ENCODE results near the gene COTL1. TPM values are rescaled to one million over a fixed set of nuclear protein-coding genes. Genes with fewer than 3 reads are reported as not detected.

The COTL1 gene
- total and polyA plus RNA-seq, 4 donors: 12.0 to 59.5 (median 23.0) TPM

DNA sequence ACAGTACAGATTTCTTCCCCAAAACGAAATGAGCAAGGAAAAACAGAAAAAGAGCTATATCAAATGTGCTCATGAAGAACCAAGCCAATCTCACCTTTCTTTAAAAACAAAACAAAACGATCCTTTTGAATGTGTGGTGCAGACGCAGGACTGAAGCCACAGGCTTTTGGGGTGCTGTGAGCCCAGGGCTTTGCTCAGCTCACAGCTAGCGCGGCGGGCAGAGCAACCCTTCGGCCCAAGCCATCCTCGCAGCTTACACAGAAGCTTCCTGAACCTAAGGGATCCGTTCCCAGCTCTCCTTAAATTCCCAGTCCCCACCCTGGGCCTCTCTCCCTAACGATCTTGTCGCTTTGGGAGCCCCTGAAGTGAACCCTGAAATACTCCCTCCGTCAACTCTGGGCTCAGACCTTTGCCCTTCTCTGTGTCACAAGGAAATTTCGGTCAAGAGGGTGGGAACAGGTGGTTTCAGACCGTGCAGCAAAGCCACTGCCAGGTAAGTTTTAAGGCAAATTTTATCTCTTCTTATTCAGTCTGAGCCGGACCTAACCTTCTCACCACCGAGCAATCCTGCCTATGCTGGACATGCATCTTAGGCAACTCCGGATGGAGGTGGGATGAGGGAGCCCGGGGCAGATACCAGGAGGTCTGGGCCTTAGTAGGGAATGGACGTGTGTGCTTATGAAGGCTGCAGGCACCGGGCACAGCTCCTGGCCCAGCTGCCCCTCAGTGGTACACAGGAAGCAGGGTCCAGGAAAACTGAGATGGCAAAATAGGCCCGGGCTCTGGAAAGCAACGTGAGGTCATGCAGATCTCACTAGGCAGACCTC, 52.0 kb downstream of the COTL1 start:
- WGBS: 81% methylated on average over 22 of the region's 22 CpGs
- TF ChIP-seq NR2F2 (IDR thresholded peaks at IDR 0.05) (no peak), RAD21 (IDR thresholded peaks at IDR 0.05) (no peak), JUND (IDR thresholded peaks at IDR 0.05) (no peak), RXRA (IDR thresholded peaks at IDR 0.05) (no peak), TAF1 (conservative IDR thresholded peaks at IDR 0.05) (no peak)
- TF ChIP-seq, protein P1, sequence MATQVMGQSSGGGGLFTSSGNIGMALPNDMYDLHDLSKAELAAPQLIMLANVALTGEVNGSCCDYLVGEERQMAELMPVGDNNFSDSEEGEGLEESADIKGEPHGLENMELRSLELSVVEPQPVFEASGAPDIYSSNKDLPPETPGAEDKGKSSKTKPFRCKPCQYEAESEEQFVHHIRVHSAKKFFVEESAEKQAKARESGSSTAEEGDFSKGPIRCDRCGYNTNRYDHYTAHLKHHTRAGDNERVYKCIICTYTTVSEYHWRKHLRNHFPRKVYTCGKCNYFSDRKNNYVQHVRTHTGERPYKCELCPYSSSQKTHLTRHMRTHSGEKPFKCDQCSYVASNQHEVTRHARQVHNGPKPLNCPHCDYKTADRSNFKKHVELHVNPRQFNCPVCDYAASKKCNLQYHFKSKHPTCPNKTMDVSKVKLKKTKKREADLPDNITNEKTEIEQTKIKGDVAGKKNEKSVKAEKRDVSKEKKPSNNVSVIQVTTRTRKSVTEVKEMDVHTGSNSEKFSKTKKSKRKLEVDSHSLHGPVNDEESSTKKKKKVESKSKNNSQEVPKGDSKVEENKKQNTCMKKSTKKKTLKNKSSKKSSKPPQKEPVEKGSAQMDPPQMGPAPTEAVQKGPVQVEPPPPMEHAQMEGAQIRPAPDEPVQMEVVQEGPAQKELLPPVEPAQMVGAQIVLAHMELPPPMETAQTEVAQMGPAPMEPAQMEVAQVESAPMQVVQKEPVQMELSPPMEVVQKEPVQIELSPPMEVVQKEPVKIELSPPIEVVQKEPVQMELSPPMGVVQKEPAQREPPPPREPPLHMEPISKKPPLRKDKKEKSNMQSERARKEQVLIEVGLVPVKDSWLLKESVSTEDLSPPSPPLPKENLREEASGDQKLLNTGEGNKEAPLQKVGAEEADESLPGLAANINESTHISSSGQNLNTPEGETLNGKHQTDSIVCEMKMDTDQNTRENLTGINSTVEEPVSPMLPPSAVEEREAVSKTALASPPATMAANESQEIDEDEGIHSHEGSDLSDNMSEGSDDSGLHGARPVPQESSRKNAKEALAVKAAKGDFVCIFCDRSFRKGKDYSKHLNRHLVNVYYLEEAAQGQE (IDR thresholded peaks at IDR 0.05): no peak
- TF ChIP-seq, protein P2, sequence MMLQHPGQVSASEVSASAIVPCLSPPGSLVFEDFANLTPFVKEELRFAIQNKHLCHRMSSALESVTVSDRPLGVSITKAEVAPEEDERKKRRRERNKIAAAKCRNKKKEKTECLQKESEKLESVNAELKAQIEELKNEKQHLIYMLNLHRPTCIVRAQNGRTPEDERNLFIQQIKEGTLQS (IDR thresholded peaks at IDR 0.05): no peak
- Histone ChIP-seq H3K27ac (ENCODE audit: low read depth in 1 of 2, low read length in 2 of 2) (no peak overlapping the region), H3K9ac (ENCODE audit: low read depth in 1 of 2, low read length in 2 of 2) (no peak overlapping the region), H3K27me3 (ENCODE audit: control insufficient read depth in 4 of 4, insufficient read depth in 4 of 4, low read length in 3 of 4) (no peaks in the 10 kb centered on the region), H3K36me3 (ENCODE audit: control insufficient read depth in 4 of 4, insufficient read depth in 3 of 4, low read depth in 1 of 4, low read length in 3 of 4) (peaks cover 0 to 3% (median 0%) of the 10 kb centered on the region in 4 donors), H3K4me1 (ENCODE audit: control insufficient read depth in 4 of 4, insufficient read depth in 4 of 4, low read length in 3 of 4) (no peaks in the 10 kb centered on the region), H3K4me3 (ENCODE audit: low read depth in 1 of 3, low read length in 3 of 3) (no peak overlapping the region), H3K9me3 (ENCODE audit: control insufficient read depth in 4 of 4, low read length in 3 of 4) (peaks cover 0 to 2% (median under 1%) of the 10 kb centered on the region in 4 donors)
- no peak for DNase-seq (ENCODE audit: low spot score)

DNA sequence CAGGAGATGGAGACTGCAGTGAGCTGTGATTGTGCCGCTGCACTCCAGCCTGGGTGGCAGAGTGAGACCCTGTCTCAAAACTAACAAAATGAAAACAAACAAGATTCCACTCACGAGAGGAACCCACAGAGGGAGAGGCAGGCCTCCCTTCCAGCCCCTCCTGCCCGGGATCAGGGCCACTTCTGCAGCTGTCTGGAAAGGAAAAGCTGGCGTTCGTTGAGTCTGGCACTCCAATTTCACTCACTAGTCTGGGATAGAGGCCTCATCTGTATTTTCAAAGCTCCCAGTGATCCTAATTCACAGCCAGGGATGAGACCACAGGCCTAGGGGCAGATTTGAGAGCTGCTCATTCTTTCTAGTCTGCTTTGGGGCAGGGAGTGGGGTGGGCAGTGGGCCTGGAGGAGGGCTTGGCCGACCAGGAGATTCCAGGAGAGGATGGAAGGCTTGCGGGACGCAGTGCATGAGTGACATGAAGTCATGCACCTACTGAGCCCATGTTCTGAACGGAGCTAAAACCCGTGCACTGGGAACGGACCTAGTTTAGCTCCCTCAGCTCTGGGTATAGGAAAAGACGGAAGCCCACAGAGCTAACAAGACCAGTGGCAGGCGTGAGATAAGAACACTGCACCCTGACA, 54.0 kb downstream of the COTL1 start:
- Histone ChIP-seq H3K9ac (ENCODE audit: low read depth in 1 of 2, low read length in 2 of 2) (no peak overlapping the region), H3K27me3 (ENCODE audit: control insufficient read depth in 4 of 4, insufficient read depth in 4 of 4, low read length in 3 of 4) (no peaks in the 10 kb centered on the region), H3K27ac (ENCODE audit: low read depth in 1 of 2, low read length in 2 of 2) (no peak overlapping the region), H3K36me3 (ENCODE audit: control insufficient read depth in 4 of 4, insufficient read depth in 3 of 4, low read depth in 1 of 4, low read length in 3 of 4) (peaks cover 0 to 3% (median 0%) of the 10 kb centered on the region in 4 donors), H3K9me3 (ENCODE audit: control insufficient read depth in 4 of 4, low read length in 3 of 4) (no peaks in the 10 kb centered on the region), H3K4me1 (ENCODE audit: control insufficient read depth in 4 of 4, insufficient read depth in 4 of 4, low read length in 3 of 4) (no peaks in the 10 kb centered on the region), H3K4me3 (ENCODE audit: low read depth in 1 of 3, low read length in 3 of 3) (no peak overlapping the region)
- no peak for TF ChIP-seq HNF4A (conservative IDR thresholded peaks at IDR 0.05)
- TF ChIP-seq RAD21 (IDR thresholded peaks at IDR 0.05): no peak
- TF ChIP-seq EGR1 (IDR thresholded peaks at IDR 0.05; ENCODE audit: low read depth in 2 of 2): no peak
- TF ChIP-seq MAX (IDR thresholded peaks at IDR 0.05): no peak
- no peak for TF ChIP-seq YY1 (IDR thresholded peaks at IDR 0.05)
- TF ChIP-seq TAF1 (conservative IDR thresholded peaks at IDR 0.05): no peak
- no peak for TF ChIP-seq RXRA (IDR thresholded peaks at IDR 0.05)
- no peak for TF ChIP-seq SP1 (IDR thresholded peaks at IDR 0.05)
- TF ChIP-seq, protein P3, sequence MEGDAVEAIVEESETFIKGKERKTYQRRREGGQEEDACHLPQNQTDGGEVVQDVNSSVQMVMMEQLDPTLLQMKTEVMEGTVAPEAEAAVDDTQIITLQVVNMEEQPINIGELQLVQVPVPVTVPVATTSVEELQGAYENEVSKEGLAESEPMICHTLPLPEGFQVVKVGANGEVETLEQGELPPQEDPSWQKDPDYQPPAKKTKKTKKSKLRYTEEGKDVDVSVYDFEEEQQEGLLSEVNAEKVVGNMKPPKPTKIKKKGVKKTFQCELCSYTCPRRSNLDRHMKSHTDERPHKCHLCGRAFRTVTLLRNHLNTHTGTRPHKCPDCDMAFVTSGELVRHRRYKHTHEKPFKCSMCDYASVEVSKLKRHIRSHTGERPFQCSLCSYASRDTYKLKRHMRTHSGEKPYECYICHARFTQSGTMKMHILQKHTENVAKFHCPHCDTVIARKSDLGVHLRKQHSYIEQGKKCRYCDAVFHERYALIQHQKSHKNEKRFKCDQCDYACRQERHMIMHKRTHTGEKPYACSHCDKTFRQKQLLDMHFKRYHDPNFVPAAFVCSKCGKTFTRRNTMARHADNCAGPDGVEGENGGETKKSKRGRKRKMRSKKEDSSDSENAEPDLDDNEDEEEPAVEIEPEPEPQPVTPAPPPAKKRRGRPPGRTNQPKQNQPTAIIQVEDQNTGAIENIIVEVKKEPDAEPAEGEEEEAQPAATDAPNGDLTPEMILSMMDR (IDR thresholded peaks at IDR 0.05; ENCODE audit: low read depth, low read length, missing input control): no peak
- 90% methylated on average over 13 of the region's 13 CpGs for WGBS
- DNase-seq (ENCODE audit: low spot score): no peak

All from liver (tissue), 9 donors.